ENCODE data around the gene SLC47A1. TPM values are rescaled to one million over a fixed set of nuclear protein-coding genes. Genes with fewer than 3 reads are reported as not detected.

SLC47A1 gene
- total RNA-seq, 4 donors from 2014 or later: 9.7 to 62.7 (median 30.6) TPM

DNA sequence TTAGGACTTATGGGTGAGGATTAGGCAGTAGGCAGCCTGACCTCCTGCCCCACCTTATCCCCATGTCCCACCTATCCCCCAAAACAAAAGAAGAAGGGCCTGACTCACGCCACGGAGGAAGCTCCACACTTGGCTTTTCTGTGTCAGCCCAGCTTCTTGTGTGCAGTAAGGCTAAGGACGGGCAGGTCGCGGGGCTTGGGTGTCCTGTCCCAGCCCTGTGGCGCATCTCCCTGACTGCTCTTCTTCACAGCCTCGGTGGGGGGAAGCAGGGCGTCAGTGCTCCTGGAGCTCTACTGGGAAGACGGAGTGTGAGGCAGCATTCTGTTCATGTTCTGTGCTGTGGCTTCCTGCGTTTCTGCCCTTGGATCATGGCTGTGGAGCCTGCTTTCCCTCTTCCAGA is 80.3 kb downstream of the SLC47A1 start:
- WGBS, 2 donors: 89 to 90% methylated on average over 4 to 10 of the region's 10 CpGs
- intact Hi-C loops (cut with DNase I; ENCODE audit: low total_unique reads): no loop called here
- no peak for TF ChIP-seq POLR2A (IDR thresholded peaks at IDR 0.05)
- TF ChIP-seq, protein P1, sequence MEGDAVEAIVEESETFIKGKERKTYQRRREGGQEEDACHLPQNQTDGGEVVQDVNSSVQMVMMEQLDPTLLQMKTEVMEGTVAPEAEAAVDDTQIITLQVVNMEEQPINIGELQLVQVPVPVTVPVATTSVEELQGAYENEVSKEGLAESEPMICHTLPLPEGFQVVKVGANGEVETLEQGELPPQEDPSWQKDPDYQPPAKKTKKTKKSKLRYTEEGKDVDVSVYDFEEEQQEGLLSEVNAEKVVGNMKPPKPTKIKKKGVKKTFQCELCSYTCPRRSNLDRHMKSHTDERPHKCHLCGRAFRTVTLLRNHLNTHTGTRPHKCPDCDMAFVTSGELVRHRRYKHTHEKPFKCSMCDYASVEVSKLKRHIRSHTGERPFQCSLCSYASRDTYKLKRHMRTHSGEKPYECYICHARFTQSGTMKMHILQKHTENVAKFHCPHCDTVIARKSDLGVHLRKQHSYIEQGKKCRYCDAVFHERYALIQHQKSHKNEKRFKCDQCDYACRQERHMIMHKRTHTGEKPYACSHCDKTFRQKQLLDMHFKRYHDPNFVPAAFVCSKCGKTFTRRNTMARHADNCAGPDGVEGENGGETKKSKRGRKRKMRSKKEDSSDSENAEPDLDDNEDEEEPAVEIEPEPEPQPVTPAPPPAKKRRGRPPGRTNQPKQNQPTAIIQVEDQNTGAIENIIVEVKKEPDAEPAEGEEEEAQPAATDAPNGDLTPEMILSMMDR (IDR thresholded peaks at IDR 0.05): no peak
- H3K4me3 ChIP-seq (ENCODE audit: low read depth, poor library complexity, severe bottlenecking): no peak overlapping the region
- DNase-seq (ENCODE audit: low spot score in 2 of 2): no peak

DNA sequence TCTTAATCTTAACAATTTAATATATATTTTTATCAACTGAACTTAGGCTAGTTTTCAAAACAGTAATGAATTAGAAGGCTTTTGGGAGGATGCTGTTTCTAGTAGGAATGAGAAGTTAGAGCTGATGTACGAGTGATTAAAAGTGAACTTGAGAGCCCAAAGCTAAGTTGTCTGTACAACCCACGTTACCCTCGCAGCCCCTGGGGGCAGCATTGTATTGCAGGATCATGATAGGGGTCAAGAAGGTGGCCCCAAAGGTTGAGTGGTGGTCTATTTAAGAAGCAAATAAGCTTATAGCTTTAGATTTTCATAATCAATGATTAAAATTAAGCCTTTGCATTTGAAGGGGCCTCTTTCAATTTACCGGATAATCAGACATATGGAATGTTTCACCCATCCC is 81.2 kb downstream of the SLC47A1 start:
- WGBS, 2 donors: 90 to 93% methylated on average over 4 of the region's 4 CpGs
- TF ChIP-seq, protein P1 (IDR thresholded peaks at IDR 0.05): no peak
- TF ChIP-seq POLR2A (IDR thresholded peaks at IDR 0.05): no peak
- DNase-seq (ENCODE audit: low spot score in 2 of 2): no peak
- H3K4me3 ChIP-seq (ENCODE audit: low read depth, poor library complexity, severe bottlenecking): no peak overlapping the region
- intact Hi-C loops (cut with DNase I; ENCODE audit: low total_unique reads): no loop called here

DNA sequence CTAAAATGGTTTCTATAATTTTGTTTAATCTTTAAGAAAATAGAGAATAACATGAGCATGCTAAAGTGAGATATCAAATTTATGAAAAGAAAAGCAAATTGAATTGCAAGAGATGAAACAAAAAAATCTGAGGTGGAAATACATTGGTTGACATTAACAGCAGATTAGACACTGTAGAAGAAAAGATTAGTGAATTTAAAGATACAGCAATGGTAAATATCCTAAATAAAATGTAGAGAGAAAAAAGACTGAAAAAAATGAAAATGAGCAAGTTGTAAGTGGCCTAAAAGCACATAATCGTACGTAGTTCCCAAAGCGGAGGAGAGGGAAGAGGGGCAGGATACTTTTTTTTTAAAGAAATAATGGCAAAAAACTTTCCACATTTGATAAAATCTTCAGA is 84.4 kb downstream of the SLC47A1 start:
- 90 to 93% methylated on average over 3 of the region's 3 CpGs for WGBS, 2 donors
- intact Hi-C loops (cut with DNase I; ENCODE audit: low total_unique reads): no loop called here
- no peak for DNase-seq (ENCODE audit: low spot score in 2 of 2)
- TF ChIP-seq POLR2A (IDR thresholded peaks at IDR 0.05): no peak
- TF ChIP-seq, protein P1 (IDR thresholded peaks at IDR 0.05): no peak
- no peak overlapping the region for H3K4me3 ChIP-seq (ENCODE audit: low read depth, poor library complexity, severe bottlenecking)

DNA sequence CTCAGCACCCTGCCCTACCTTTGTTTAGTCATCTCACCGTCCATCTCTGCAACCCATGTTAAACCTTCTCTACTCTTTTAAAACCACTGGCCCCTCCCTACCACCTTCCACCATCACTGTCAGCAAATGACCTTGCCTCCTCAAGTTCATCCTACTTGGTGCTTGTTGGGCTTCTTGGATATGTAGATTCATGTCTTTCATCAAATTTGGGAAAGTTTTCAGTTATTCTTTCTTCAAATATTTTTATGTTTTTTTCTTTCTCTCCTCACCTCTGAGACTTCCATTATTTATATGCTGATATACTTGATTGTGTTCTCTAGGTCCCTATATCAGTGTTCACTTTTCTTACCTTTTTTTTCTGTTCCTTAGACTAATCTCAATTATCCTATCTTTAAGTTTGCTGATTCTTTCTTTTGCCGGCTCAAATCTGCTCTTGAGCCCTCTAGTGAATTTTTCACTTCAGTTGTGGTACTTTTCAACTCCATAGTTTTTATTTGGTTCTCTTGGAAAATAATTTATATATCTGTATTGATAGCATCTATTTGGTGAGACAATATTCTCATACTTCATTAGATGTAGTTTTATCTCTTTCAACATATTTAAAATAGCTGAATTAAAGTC is 86.2 kb downstream of the SLC47A1 start:
- intact Hi-C loops (cut with DNase I; ENCODE audit: low total_unique reads): no loop called here
- H3K4me3 ChIP-seq (ENCODE audit: low read depth, poor library complexity, severe bottlenecking): no peak overlapping the region
- no peak for TF ChIP-seq POLR2A (IDR thresholded peaks at IDR 0.05)
- TF ChIP-seq, protein P1 (IDR thresholded peaks at IDR 0.05): no peak
- WGBS, 2 donors: 71 to 97% methylated on average over 2 of the region's 2 CpGs
- DNase-seq (ENCODE audit: low spot score in 2 of 2): no peak

DNA sequence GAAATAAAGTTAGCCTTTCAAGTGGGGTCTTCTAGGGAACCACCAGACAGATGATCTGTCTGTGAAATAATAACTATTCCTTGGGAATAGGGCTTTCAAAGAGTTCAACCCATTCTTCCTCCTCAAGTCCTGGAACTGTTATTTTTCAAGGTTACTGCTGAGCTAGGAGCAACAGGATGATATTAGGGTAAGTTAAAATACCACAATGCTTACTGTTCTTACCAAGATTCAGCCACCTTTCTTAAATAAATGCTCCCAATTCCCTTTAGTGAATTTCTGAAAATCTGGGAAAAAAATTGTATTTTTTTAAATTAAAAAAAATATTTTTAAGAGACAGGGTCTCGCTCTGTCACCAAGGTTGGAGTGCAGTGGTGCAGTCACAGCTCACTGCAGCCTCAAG is 88.0 kb downstream of the SLC47A1 start:
- DNase-seq (ENCODE audit: low spot score in 2 of 2): no peak
- WGBS, 2 donors: 88 to 95% methylated on average over 1 of the region's 1 CpG
- intact Hi-C loops (cut with DNase I; ENCODE audit: low total_unique reads): no loop called here
- TF ChIP-seq POLR2A (IDR thresholded peaks at IDR 0.05): no peak
- TF ChIP-seq, protein P1 (IDR thresholded peaks at IDR 0.05): no peak
- no peak overlapping the region for H3K4me3 ChIP-seq (ENCODE audit: low read depth, poor library complexity, severe bottlenecking)

DNA sequence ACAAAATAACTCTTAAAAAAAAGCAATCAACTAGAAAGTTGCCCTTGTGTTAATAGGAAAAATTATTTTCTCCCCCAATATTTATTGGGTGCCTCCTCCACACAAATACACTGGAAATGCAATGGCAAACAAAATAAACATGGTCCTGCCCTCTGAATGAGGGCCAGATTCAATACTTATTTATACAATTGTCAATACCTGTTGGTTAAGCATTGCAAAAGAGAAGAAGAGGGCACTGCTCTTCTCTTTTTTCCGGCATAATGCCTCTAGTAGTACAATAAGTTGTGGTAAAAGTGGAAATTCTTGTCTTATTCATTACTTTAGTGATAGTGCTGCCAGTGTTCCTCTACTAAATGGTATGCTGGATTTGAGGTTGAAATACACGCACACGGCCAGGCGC is 92.4 kb downstream of the SLC47A1 start:
- WGBS, 2 donors: 94 to 97% methylated on average over 4 of the region's 4 CpGs
- TF ChIP-seq POLR2A (IDR thresholded peaks at IDR 0.05): no peak
- TF ChIP-seq, protein P1 (IDR thresholded peaks at IDR 0.05): no peak
- intact Hi-C loops (cut with DNase I; ENCODE audit: low total_unique reads): no loop called here
- H3K4me3 ChIP-seq (ENCODE audit: low read depth, poor library complexity, severe bottlenecking): no peak overlapping the region
- no peak for DNase-seq (ENCODE audit: low spot score in 2 of 2)

Data from lower leg skin (tissue), 4 donors.